HG03469 (cell line): Measurements from ENCODE around the gene DIPK1A.

Experiments used
- ATAC-seq: cut with Tn5 transposase; IDR thresholded peaks from one replicate; pipeline ENCODE4 v1.9.1; 2021; ENCODE audit warnings: mild to moderate bottlenecking, moderate library complexity, moderate number of reproducible peaks; ENCODE audit not compliant: unreplicated experiment

DIPK1A gene

GRCh38 chr1:92879316-92879968, 81.8 kb downstream of the DIPK1A start:
- no peak for ATAC-seq

- no peak for ATAC-seq
Observed at GRCh38 chr1:92877792-92878191, 83.5 kb downstream of the DIPK1A start.

- no peak for ATAC-seq
Observed at GRCh38 chr1:92877081-92877711, 84.1 kb downstream of the DIPK1A start.

- no peak for ATAC-seq
Observed at GRCh38 chr1:92876351-92876750, 84.9 kb downstream of the DIPK1A start.

GRCh38 chr1:92874987-92875386, 86.3 kb downstream of the DIPK1A start:
- no peak for ATAC-seq

- ATAC-seq: no peak
Observed at GRCh38 chr1:92872719-92873118, 88.5 kb downstream of the DIPK1A start.

- no peak for ATAC-seq
Observed at GRCh38 chr1:92870591-92870990, 90.7 kb downstream of the DIPK1A start.

GRCh38 chr1:92864131-92864530, 97.1 kb downstream of the DIPK1A start:
- no peak for ATAC-seq

GRCh38 chr1:92862605-92863004, 98.7 kb downstream of the DIPK1A start:
- no peak for ATAC-seq

GRCh38 chr1:92859400-92860039, 101.7 kb downstream of the DIPK1A start:
- ATAC-seq: no peak

- no peak for ATAC-seq
Observed at GRCh38 chr1:92858564-92859399, 102.5 kb downstream of the DIPK1A start.

GRCh38 chr1:92857817-92858216, 103.4 kb downstream of the DIPK1A start:
- no peak for ATAC-seq

- ATAC-seq: no peak
Observed at GRCh38 chr1:92855236-92855635, 106.0 kb downstream of the DIPK1A start.

GRCh38 chr1:92854101-92854785, 107.0 kb downstream of the DIPK1A start:
- ATAC-seq: no peak

GRCh38 chr1:92853299-92853698, 108.0 kb downstream of the DIPK1A start:
- ATAC-seq: no peak

- no peak for ATAC-seq
Observed at GRCh38 chr1:92851729-92852128, 109.5 kb downstream of the DIPK1A start.

GRCh38 chr1:92850019-92850418, 111.2 kb downstream of the DIPK1A start:
- ATAC-seq: no peak

- no peak for ATAC-seq
Observed at GRCh38 chr1:92848201-92848600, 113.1 kb downstream of the DIPK1A start.

GRCh38 chr1:92845908-92846307, 115.4 kb downstream of the DIPK1A start:
- ATAC-seq: no peak

GRCh38 chr1:92844439-92844838, 116.8 kb downstream of the DIPK1A start:
- no peak for ATAC-seq
